GM23338 (cell line): Measurements from ENCODE around the gene RGS6. TPM values are rescaled to one million over a fixed set of nuclear protein-coding genes. Genes with fewer than 3 reads are reported as not detected.
A peak's percentile ranks its signal among the peaks of the same experiment; 100 is the strongest.

ENCODE experiments used
- ATAC-seq: fragments of 200-7000 bp; cut with Tn5 transposase; 3 replicates; pipeline ENCODE4 v1.9.1; 2020
- DNase-seq: peaks from one replicate; pipeline ENCODE4 v3.0.0-alpha.2; 2015; ENCODE audit warnings: low spot score
- H2AFZ ChIP-seq: fragments of 200-600 bp; sonication (generic); 2 replicates; pipeline ENCODE4 v1.8.0; 2016; ENCODE audit warnings: antibody characterized with exemption, mild to moderate bottlenecking, moderate library complexity
- H3F3A ChIP-seq: fragments of 200-600 bp; sonication (generic); replicated peaks from 2 replicates; pipeline ENCODE4 v1.8.0; 2017; ENCODE audit warnings: antibody characterized with exemption, mixed run types, low read depth
- H3K27ac ChIP-seq: fragments of 200-600 bp; sonication (generic); 2 replicates; pipeline ENCODE4 v1.6.1; 2016; ENCODE audit warnings: low read depth
- H3K27me3 ChIP-seq: fragments of 200-600 bp; sonication (generic); 2 replicates; pipeline ENCODE4 v1.8.0; 2016; ENCODE audit warnings: mild to moderate bottlenecking, mixed run types, moderate library complexity; ENCODE audit not compliant: insufficient read depth
- H3K36me3 ChIP-seq: fragments of 200-600 bp; sonication (generic); 2 replicates; pipeline ENCODE4 v1.8.0; 2016; ENCODE audit warnings: mild to moderate bottlenecking; ENCODE audit not compliant: insufficient read depth
- H3K4me1 ChIP-seq: fragments of 200-600 bp; sonication (generic); 2 replicates; pipeline ENCODE4 v1.8.0; 2016; ENCODE audit warnings: mild to moderate bottlenecking, moderate library complexity; ENCODE audit not compliant: insufficient read depth
- H3K4me2 ChIP-seq: fragments of 200-600 bp; sonication (generic); 2 replicates; pipeline ENCODE4 v1.7.1; 2017; ENCODE audit warnings: mixed run types
- H3K4me3 ChIP-seq: fragments of 200-600 bp; sonication (generic); 2 replicates; pipeline ENCODE4 v1.6.1; 2016; ENCODE audit warnings: mixed run types
- H3K79me2 ChIP-seq: fragments of 200-600 bp; sonication (generic); replicated peaks from 2 replicates; pipeline ENCODE4 v1.8.0; 2017; ENCODE audit warnings: mild to moderate bottlenecking; ENCODE audit not compliant: insufficient read depth
- H3K9me2 ChIP-seq: fragments of 200-600 bp; sonication (generic); 2 replicates; pipeline ENCODE4 v1.8.0; 2017; ENCODE audit not compliant: insufficient read depth
- H4K20me1 ChIP-seq: fragments of 200-600 bp; sonication (generic); replicated peaks from 2 replicates; pipeline ENCODE4 v1.8.0; 2017; ENCODE audit warnings: mild to moderate bottlenecking; ENCODE audit not compliant: insufficient read depth
- H3K27ac Mint-ChIP-seq: 2 replicates; pipeline ENCODE4 v1.8.0; 2020; ENCODE audit warnings: inconsistent platforms, mild to moderate bottlenecking, moderate library complexity, mixed read lengths
- H3K27me3 Mint-ChIP-seq: 3 replicates; pipeline ENCODE4 v1.8.0; 2022; ENCODE audit warnings: low read depth, mild to moderate bottlenecking, moderate library complexity, mixed read lengths, inconsistent platforms; ENCODE audit not compliant: insufficient read depth, poor library complexity
- H3K36me3 Mint-ChIP-seq: 3 replicates; pipeline ENCODE4 v1.8.0; 2021; ENCODE audit warnings: low read depth, mild to moderate bottlenecking, inconsistent platforms, moderate library complexity, mixed read lengths
- H3K4me1 Mint-ChIP-seq: 3 replicates; pipeline ENCODE4 v1.8.0; 2020; ENCODE audit warnings: mild to moderate bottlenecking, inconsistent platforms, mixed read lengths
- H3K4me3 Mint-ChIP-seq: 3 replicates; pipeline ENCODE4 v1.8.0; 2021; ENCODE audit warnings: moderate library complexity, mild to moderate bottlenecking, inconsistent platforms, mixed read lengths
- H3K9me3 Mint-ChIP-seq: 3 replicates; pipeline ENCODE4 v1.8.0; 2020; ENCODE audit warnings: moderate library complexity, mild to moderate bottlenecking, inconsistent platforms, mixed read lengths
- CTCF ChIP-seq, 2 experiments: fragments of 200-600 bp in 1 of 2; sonication (generic) in 1 of 2; conservative IDR thresholded peaks; 2 replicates each; pipeline versions ENCODE4 v1.5.1 to v1.6.1; 2016 to 2017; ENCODE audit warnings: antibody characterized with exemption in 2 of 2, low read depth in 2 of 2, mild to moderate bottlenecking in 2 of 2, moderate library complexity in 1 of 2
- ETS1 ChIP-seq: IDR thresholded peaks from 2 replicates; pipeline ENCODE4 v1.6.1; 2016; ENCODE audit warnings: antibody characterized with exemption
- EZH2 ChIP-seq: fragments of 200-600 bp; sonication (generic); IDR thresholded peaks from one replicate; pipeline ENCODE4 v1.8.0; 2017; ENCODE audit warnings: antibody characterized with exemption, mild to moderate bottlenecking, low read depth; ENCODE audit not compliant: unreplicated experiment
- NANOG ChIP-seq: IDR thresholded peaks from 2 replicates; pipeline ENCODE4 v1.6.1; 2016; ENCODE audit warnings: antibody characterized with exemption, borderline replicate concordance
- REST ChIP-seq: IDR thresholded peaks from one replicate; pipeline ENCODE4 v1.6.1; 2018; ENCODE audit warnings: antibody characterized with exemption; ENCODE audit not compliant: unreplicated experiment
- ZNF114 ChIP-seq: fragments of 250-450 bp; sonication (Bioruptor Pico); IDR thresholded peaks from 2 replicates; pipeline ENCODE4 v1.5.0; 2020; ENCODE audit warnings: mild to moderate bottlenecking, moderate library complexity
- polyA plus RNA-seq: library from polyadenylated mRNA; unstranded; fragments of >200 nt; fragmentation: Nextera tagmentation; extraction: Ambion mirVana; gene quantifications from 2 replicates; pipeline ENCODE4 v1.2.1, GENCODE V29; 2016
- total RNA-seq: library from RNA; depleted of rRNA; stranded (reverse); fragments of >200 nt; shearing (Covaris generic); gene quantifications from 2 replicates; pipeline ENCODE4 v1.2.3, GENCODE V29; 2014

RGS6 gene
- total and polyA plus RNA-seq, 2 experiments from 2014 or later, result 0.66 to 0.83 TPM

DNA sequence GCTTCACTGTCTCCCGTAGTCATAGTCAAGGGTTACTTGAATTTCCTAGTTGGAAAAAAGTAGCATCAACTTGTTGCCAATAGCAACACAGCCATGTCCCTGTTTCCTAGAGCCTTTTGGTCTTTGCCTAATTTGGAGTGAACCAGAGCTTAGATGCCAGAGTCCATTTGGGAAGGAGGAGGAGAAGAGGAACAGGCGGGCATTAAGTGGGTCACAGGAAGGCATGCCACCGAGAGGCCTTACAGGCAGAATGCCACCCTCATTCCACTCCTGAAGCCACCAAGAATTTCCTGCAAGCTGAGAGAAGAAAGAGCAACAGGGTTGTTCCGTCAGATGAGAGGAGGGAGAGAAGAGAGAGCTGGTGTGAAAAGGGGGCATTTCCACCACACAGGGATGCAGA is 622.2 kb downstream of the RGS6 start (continued):
- TF ChIP-seq REST (no peak), NANOG (no peak), ETS1 (no peak)

DNA sequence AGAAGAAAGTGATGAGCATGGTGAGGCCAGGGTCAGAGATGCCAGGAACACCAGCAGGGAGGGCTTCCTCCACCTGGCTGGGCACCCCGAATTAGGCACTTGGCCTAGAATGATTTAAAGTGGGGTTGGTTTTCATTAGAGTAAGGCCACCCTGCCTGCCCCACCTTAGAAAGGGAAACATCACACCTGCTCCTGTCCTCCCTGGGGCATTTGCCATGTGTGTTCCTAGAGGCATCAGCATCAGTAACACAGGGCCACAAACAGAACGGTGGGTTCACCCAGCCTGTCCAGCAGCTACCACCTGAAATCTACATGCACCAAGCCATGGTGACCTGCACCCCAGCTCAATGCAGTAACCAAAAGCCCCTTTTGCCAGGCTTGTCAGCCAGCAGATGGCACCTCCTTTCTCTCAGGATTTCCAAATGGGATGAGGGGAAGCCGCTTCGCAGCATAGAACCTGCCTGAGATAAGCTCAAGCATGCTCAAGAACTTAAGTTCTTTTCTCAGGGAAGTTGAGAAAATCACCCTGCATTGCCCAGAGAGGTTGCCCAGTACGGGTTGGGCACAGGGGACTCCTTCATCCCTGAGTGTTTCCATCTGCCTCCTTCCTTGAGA is 622.9 kb downstream of the RGS6 start:
- no peak overlapping the region for H2AFZ ChIP-seq
- no peak overlapping the region for H3K27ac Mint-ChIP-seq
- no peaks in the 10 kb centered on the region for H3K9me3 Mint-ChIP-seq
- peaks cover 24% of the 10 kb centered on the region for H3K4me1 ChIP-seq
- TF ChIP-seq CTCF (conservative IDR thresholded peaks at IDR 0.05; ENCODE audit: low read depth in 2 of 2) (peak in 1 of 2 experiments; percentile 28; a peak in 2 of 4 replicates), ZNF114 (CRISPR knock-in tag) (no peak)
- ATAC-seq (no peak), DNase-seq (no peak)
- no peak overlapping the region for H3K27ac ChIP-seq
- H3K4me3 ChIP-seq, result no peak overlapping the region
- H3K36me3 Mint-ChIP-seq, result no peaks in the 10 kb centered on the region
- no peaks in the 10 kb centered on the region for H4K20me1 ChIP-seq
- H3K4me1 Mint-ChIP-seq, result peaks cover 38% of the 10 kb centered on the region
- no peaks in the 10 kb centered on the region for H3K27me3 ChIP-seq
- no peaks in the 10 kb centered on the region for H3K36me3 ChIP-seq
- no peak overlapping the region for H3K4me3 Mint-ChIP-seq
- no peaks in the 10 kb centered on the region for H3K79me2 ChIP-seq
- H3F3A ChIP-seq, result no peaks in the 10 kb centered on the region
- H3K4me2 ChIP-seq, result no peak overlapping the region
- H3K27me3 Mint-ChIP-seq, result peaks cover 5% of the 10 kb centered on the region
- H3K9me2 ChIP-seq, result peaks cover 5% of the 10 kb centered on the region; the same call in 1 of the 2 replicates

DNA sequence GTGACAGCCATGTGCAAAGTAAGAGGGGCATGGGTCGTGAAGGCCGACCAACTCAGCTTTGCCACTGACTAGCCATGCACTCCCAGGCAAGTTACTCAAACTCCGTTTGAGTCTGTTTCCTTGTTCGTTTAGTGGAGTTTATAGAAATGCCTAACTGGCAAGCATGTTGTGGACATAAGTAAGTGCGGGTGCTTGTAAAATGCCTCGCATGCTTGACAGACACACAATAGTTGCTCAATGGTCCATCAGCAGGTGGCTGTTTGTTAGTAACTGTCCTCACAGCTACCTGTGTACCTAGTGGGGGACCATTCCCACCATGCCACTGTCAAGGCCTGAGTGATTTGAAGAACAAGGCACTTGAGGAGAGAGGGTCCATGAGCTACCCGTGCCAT is 623.4 kb downstream of the RGS6 start:
- H3K36me3 Mint-ChIP-seq, result no peaks in the 10 kb centered on the region
- no peak for ATAC-seq

More for the DNA sequence above, 623.4 kb downstream of the RGS6 start:
- Histone ChIP-seq H3F3A (no peaks in the 10 kb centered on the region), H3K4me1 (peaks cover 24% of the 10 kb centered on the region), H3K4me3 (no peak overlapping the region), H3K27ac (no peak overlapping the region), H3K36me3 (no peaks in the 10 kb centered on the region), H4K20me1 (no peaks in the 10 kb centered on the region), H2AFZ (no peak overlapping the region), H3K27me3 (no peaks in the 10 kb centered on the region), H3K79me2 (no peaks in the 10 kb centered on the region), H3K9me2 (peaks cover 5% of the 10 kb centered on the region; the same call in 1 of the 2 replicates), H3K4me2 (no peak overlapping the region)
- DNase-seq, result no peak
- no peak for TF ChIP-seq EZH2
- H3K27ac Mint-ChIP-seq, result no peak overlapping the region
- no peak overlapping the region for H3K4me3 Mint-ChIP-seq
- no peaks in the 10 kb centered on the region for H3K9me3 Mint-ChIP-seq
- H3K4me1 Mint-ChIP-seq, result peaks cover 39% of the 10 kb centered on the region
- peaks cover 7% of the 10 kb centered on the region for H3K27me3 Mint-ChIP-seq
